ENCODE results near the gene MRTO4. TPM values are rescaled to one million over a fixed set of nuclear protein-coding genes. Genes with fewer than 3 reads are reported as not detected.
A peak's percentile ranks its signal among the peaks of the same experiment; 100 is the strongest.

MRTO4 gene
- total and polyA plus RNA-seq, 9 of the 15 experiments (the other 6 are each of a cell fraction or from before 2014, with no cell fraction given): 62.0 to 173 (median 146) TPM

- TF ChIP-seq JUND (IDR thresholded peaks at IDR 0.05; ENCODE audit: borderline replicate concordance, low read depth, low read length) (peak; percentile 48; the same call in 1 of the 2 replicates), JUND (tag; IDR thresholded peaks at IDR 0.05; ENCODE audit: borderline replicate concordance, low read depth, low read length) (no peak), ZNF592 (IDR thresholded peaks at IDR 0.05) (peak; percentile 14; the same call in 1 of the 2 replicates), ZZZ3 (IDR thresholded peaks at IDR 0.05) (0 out of 2 replicates have a peak, but pooled peaks have one; percentile 4), HDAC3 (IDR thresholded peaks at IDR 0.05; ENCODE audit: borderline replicate concordance, partially characterized antibody) (peak; percentile 26), ELK3 (CRISPR knock-in tag; IDR thresholded peaks at IDR 0.05) (no peak), AFF4 (CRISPR knock-in tag; IDR thresholded peaks at IDR 0.05) (0 out of 2 replicates have a peak, but pooled peaks have one; percentile 37), ELF1 (tag; IDR thresholded peaks at IDR 0.05) (peak; percentile 1; the same call in 1 of the 2 replicates), CGGBP1 (CRISPR knock-in tag; IDR thresholded peaks at IDR 0.05) (no peak), RCOR1 (IDR thresholded peaks at IDR 0.05; ENCODE audit: borderline replicate concordance in 1 of 2, low read depth in 2 of 2, low read length in 2 of 2) (0 out of 4 replicates have a peak, but pooled peaks of 1 of the 2 experiments have one; percentile 8), NFE2L1 (tag; IDR thresholded peaks at IDR 0.05; ENCODE audit: borderline replicate concordance, low read depth) (no peak), THRB (CRISPR knock-in tag; conservative IDR thresholded peaks at IDR 0.05) (no peak)
These were observed 42.1 kb upstream of the MRTO4 start (continued) for GRCh38 chr1:19209439-19209989.

All from K562 (cell line).